GM19452 (cell line): ENCODE measurements around the gene FBLN5.
A peak's percentile ranks its signal among the peaks of the same experiment; 100 is the strongest.
"Not testable (repeated sequence)": the region's sequence is repeated elsewhere in the genome, so short reads cannot be mapped to it uniquely, and the experiment has no call there.

Experiments
- ATAC-seq: cut with Tn5 transposase; IDR thresholded peaks from one replicate; pipeline ENCODE4 v1.9.1; 2021; ENCODE audit not compliant: unreplicated experiment

FBLN5 gene

GRCh38 chr14:91867316-91867988, 80.0 kb downstream of the FBLN5 start, which contains the start of gene TC2N:
TC2N (minus strand) TSS chr14:91867536; CDS start chr14:91813769, 53,767 bp downstream.
- ATAC-seq, result peak; percentile 46

- ATAC-seq, result no peak
These were observed 80.8 kb downstream of the FBLN5 start for GRCh38 chr14:91866511-91867295.

GRCh38 chr14:91866061-91866460, 81.4 kb downstream of the FBLN5 start:
- no peak for ATAC-seq

GRCh38 chr14:91862417-91862816, 85.1 kb downstream of the FBLN5 start:
- ATAC-seq, result no peak

- ATAC-seq, result no peak
These were observed 86.4 kb downstream of the FBLN5 start for GRCh38 chr14:91861091-91861490.

- no peak for ATAC-seq
These were observed 87.3 kb downstream of the FBLN5 start for GRCh38 chr14:91860238-91860637.

- ATAC-seq, result peak; percentile 78
These were observed 88.8 kb downstream of the FBLN5 start for GRCh38 chr14:91858536-91859275.

GRCh38 chr14:91857614-91858013, 89.9 kb downstream of the FBLN5 start:
- ATAC-seq, result no peak

- ATAC-seq, result no peak
These were observed 93.1 kb downstream of the FBLN5 start for GRCh38 chr14:91854327-91854934.

GRCh38 chr14:91851563-91851962, 95.9 kb downstream of the FBLN5 start:
- no peak for ATAC-seq

- ATAC-seq, result no peak
These were observed 98.9 kb downstream of the FBLN5 start for GRCh38 chr14:91848504-91849001.

- no peak for ATAC-seq
These were observed 99.8 kb downstream of the FBLN5 start for GRCh38 chr14:91847693-91848092.

GRCh38 chr14:91845652-91846051, 101.8 kb downstream of the FBLN5 start:
- no peak for ATAC-seq

- ATAC-seq, result not testable (repeated sequence)
These were observed 102.4 kb downstream of the FBLN5 start for GRCh38 chr14:91845056-91845455.

- no peak for ATAC-seq
These were observed 103.5 kb downstream of the FBLN5 start for GRCh38 chr14:91844029-91844428.

GRCh38 chr14:91843437-91843836, 104.1 kb downstream of the FBLN5 start:
- no peak for ATAC-seq

- no peak for ATAC-seq
These were observed 106.4 kb downstream of the FBLN5 start for GRCh38 chr14:91841065-91841464.

GRCh38 chr14:91839749-91840148, 107.7 kb downstream of the FBLN5 start:
- no peak for ATAC-seq

GRCh38 chr14:91837076-91837475, 110.4 kb downstream of the FBLN5 start:
- ATAC-seq, result no peak

GRCh38 chr14:91835920-91836843, 111.3 kb downstream of the FBLN5 start:
- peak; percentile 65 for ATAC-seq
